Thoracic aorta (tissue), 2 donors: ENCODE data around the gene SRSF12. TPM values are rescaled to one million over a fixed set of nuclear protein-coding genes. Genes with fewer than 3 reads are reported as not detected.

Source experiments
- ATAC-seq: fragments of 150-250 bp; one replicate; pipeline ENCODE4 v1.8.0; 2017; ENCODE audit warnings: low read depth; ENCODE audit not compliant: insufficient number of reproducible peaks, low FRiP score
- DNase-seq: peaks from one replicate; pipeline ENCODE4 v3.0.0-alpha.2; 2020; ENCODE audit warnings: low spot score
- H3K27ac ChIP-seq, 2 donors: fragments of 200-600 bp; sonication (generic); 1 replicate in 1 of 2; 2 replicates in 1 of 2; pipeline ENCODE4 v1.5.1; 2016; ENCODE audit warnings: mild to moderate bottlenecking in 2 of 2, moderate library complexity in 2 of 2
- H3K27me3 ChIP-seq: fragments of 200-600 bp; sonication (generic); replicated peaks from 2 replicates; pipeline ENCODE4 v1.6.0; 2016; ENCODE audit warnings: mild to moderate bottlenecking; ENCODE audit not compliant: insufficient read depth
- H3K36me3 ChIP-seq: fragments of 200-600 bp; sonication (generic); one replicate; pipeline ENCODE4 v1.5.1; 2016
- H3K4me1 ChIP-seq, 2 donors: fragments of 200-600 bp; sonication (generic); 1 replicate in 1 of 2; 2 replicates in 1 of 2; pipeline versions ENCODE4 v1.5.1 to v1.6.0; 2016; ENCODE audit warnings: low read depth in 2 of 2, mild to moderate bottlenecking in 1 of 2; ENCODE audit not compliant: control insufficient read depth in 1 of 2
- H3K4me3 ChIP-seq: fragments of 200-600 bp; sonication (generic); 2 replicates; pipeline ENCODE4 v1.5.1; 2016; ENCODE audit warnings: mild to moderate bottlenecking
- H3K9me3 ChIP-seq: fragments of 200-600 bp; sonication (generic); 2 replicates; pipeline ENCODE4 v1.5.1; 2016
- total RNA-seq, 2 donors: library from RNA; depleted of rRNA; stranded (reverse); fragments of >200 nt; gene quantifications; one replicate each; pipeline versions ENCODE4 v1.1.0 to v1.2.3, GENCODE V29; 2016
- TF ChIP-seq, protein P1 (sequence below): fragments of 200-600 bp; sonication (generic); IDR thresholded peaks from one replicate; pipeline ENCODE4 v1.5.1; 2019; ENCODE audit warnings: antibody characterized with exemption

SRSF12 gene
- total RNA-seq, 2 donors from 2014 or later: 0.41 to 1.3 TPM

DNA sequence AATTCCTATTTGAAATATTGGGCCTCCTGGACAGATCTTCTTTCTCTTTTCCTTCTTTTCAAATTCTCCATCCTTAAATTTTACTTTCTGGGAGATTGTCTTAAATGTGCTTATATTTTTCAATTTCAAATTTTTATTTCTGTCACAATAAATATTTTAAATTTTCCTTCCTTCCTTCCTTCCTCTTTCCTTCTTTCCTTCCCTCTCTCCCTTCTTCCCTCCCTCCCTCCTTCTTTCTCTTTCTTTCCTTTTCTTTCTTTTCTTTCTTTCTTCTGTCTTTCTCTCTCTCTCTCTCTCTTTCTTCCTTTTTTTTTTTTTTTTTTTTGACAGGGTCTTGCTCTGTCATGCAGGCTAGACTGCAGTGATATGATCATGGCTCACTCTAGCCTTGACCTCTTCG, 54.0 kb downstream of the SRSF12 start:
- H3K27me3 ChIP-seq: no peaks in the 10 kb centered on the region
- no peak overlapping the region for H3K27ac ChIP-seq
- H3K36me3 ChIP-seq: no peaks in the 10 kb centered on the region
- TF ChIP-seq, protein P1, sequence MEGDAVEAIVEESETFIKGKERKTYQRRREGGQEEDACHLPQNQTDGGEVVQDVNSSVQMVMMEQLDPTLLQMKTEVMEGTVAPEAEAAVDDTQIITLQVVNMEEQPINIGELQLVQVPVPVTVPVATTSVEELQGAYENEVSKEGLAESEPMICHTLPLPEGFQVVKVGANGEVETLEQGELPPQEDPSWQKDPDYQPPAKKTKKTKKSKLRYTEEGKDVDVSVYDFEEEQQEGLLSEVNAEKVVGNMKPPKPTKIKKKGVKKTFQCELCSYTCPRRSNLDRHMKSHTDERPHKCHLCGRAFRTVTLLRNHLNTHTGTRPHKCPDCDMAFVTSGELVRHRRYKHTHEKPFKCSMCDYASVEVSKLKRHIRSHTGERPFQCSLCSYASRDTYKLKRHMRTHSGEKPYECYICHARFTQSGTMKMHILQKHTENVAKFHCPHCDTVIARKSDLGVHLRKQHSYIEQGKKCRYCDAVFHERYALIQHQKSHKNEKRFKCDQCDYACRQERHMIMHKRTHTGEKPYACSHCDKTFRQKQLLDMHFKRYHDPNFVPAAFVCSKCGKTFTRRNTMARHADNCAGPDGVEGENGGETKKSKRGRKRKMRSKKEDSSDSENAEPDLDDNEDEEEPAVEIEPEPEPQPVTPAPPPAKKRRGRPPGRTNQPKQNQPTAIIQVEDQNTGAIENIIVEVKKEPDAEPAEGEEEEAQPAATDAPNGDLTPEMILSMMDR: no peak
- no peaks in the 10 kb centered on the region for H3K9me3 ChIP-seq
- DNase-seq (no peak), ATAC-seq (no peak)
- H3K4me1 ChIP-seq: no peaks in the 10 kb centered on the region
- no peak overlapping the region for H3K4me3 ChIP-seq

DNA sequence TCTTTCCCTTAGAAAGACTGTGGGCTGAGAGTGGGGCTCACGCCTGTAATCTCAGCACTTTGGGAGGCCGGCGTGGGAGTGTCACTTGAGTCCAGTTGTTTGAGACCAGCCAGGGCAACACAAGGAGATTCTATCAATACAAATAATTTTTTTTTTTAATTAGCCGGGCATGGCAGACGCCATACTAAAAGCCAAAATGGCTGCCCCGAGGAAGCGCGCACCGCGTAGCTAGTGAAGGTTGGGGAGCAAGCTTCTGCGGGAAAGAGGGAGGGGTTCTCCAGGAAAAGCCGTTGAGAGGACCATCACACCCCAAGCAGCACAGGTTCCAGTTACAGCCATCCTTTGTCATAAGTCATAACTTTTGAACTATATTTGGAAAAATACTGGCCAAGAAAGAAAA, 58.6 kb downstream of the SRSF12 start:
- Histone ChIP-seq H3K36me3 (no peaks in the 10 kb centered on the region), H3K9me3 (no peaks in the 10 kb centered on the region), H3K27ac (no peak overlapping the region), H3K27me3 (no peaks in the 10 kb centered on the region), H3K4me1 (no peaks in the 10 kb centered on the region), H3K4me3 (no peak overlapping the region)
- TF ChIP-seq, protein P1: no peak
- ATAC-seq (no peak), DNase-seq (no peak)

DNA sequence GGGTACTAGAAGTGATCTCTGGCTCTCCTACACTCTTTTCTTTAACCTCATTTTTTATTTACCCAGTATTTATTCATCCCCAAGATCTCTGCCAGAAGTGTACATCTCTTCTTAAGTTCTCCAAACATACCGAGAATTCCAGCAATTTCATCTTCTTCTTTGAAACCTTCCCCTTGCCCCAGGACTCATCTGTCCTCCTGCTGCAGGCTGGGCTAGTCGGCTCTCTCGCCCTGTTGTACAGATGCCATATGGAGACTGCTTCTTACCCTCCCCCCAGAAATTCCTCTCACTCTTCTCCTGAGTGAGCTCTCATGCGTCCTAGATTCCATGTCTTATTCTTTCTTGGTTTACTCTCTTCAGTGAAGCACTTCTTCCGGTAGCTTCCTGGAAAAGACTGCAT, 59.2 kb downstream of the SRSF12 start:
- DNase-seq (no peak), ATAC-seq (no peak)
- TF ChIP-seq, protein P1: no peak
- H3K36me3 ChIP-seq: no peaks in the 10 kb centered on the region
- H3K27ac ChIP-seq: no peak overlapping the region
- H3K4me1 ChIP-seq: no peaks in the 10 kb centered on the region
- H3K27me3 ChIP-seq: no peaks in the 10 kb centered on the region
- no peaks in the 10 kb centered on the region for H3K9me3 ChIP-seq
- H3K4me3 ChIP-seq: no peak overlapping the region

DNA sequence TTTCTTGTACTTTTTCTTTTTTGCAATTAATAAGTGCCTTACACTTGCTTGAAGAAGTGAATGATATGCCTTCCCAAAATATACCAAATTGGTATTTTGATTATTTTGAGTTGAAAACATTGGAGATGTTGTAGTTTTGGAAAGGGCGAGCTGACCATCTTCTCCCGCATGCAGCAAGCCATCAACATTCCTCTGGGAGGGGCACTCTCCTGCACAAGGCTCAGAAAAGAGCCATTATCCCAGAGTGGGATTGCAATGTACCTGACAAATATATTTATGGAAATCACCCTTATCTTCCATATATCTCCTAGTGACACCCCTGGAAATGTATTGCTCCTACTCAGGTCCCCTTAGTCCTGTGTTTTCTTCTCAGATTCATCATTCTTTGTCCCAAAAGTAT, 60.1 kb downstream of the SRSF12 start:
- Histone ChIP-seq H3K27me3 (no peaks in the 10 kb centered on the region), H3K27ac (no peak overlapping the region), H3K4me3 (no peak overlapping the region), H3K9me3 (no peaks in the 10 kb centered on the region), H3K4me1 (no peaks in the 10 kb centered on the region), H3K36me3 (no peaks in the 10 kb centered on the region)
- TF ChIP-seq, protein P1: no peak
- ATAC-seq (no peak), DNase-seq (no peak)

DNA sequence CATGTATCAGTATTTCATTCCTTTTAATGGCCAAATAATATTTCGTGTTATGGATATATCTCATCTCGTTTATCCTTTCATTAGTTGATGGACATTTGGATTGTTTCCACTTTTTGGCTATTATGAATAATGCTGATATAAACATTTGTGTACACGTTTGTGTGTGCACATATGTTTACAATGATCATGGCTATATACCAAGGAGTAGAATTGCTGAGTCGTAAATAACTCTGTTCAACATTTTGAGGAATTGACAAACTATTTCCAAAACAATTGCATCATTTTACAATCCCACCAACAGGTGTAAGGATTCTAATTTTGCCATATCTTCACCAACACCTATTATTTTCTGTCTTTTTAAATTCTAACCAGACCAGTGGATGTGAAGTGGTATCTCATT, 63.7 kb downstream of the SRSF12 start:
- peaks cover 0 to 3% of the 10 kb centered on the region in 2 donors for H3K4me1 ChIP-seq
- no peak for DNase-seq
- no peak overlapping the region for H3K27ac ChIP-seq
- H3K4me3 ChIP-seq: no peak overlapping the region
- H3K9me3 ChIP-seq: no peaks in the 10 kb centered on the region
- TF ChIP-seq, protein P1: no peak
- H3K36me3 ChIP-seq: no peaks in the 10 kb centered on the region
- H3K27me3 ChIP-seq: no peaks in the 10 kb centered on the region
- no peak for ATAC-seq
